ENCODE data around the gene ZNF709. TPM values are rescaled to one million over a fixed set of nuclear protein-coding genes. Genes with fewer than 3 reads are reported as not detected.

Gene ZNF709
- total RNA-seq, 1 experiment from 2014 or later = not detected

GRCh38 chr19:12496480-12496879, 11.9 kb upstream of the ZNF709 start (continued):
- no peak for TF ChIP-seq ZNF274 (IDR thresholded peaks at IDR 0.05; ENCODE audit: low read depth, low read length)

GRCh38 chr19:12495002-12495802, 10.6 kb upstream of the ZNF709 start:
- RAD21 ChIA-PET (ENCODE audit: low non-redundant PET in 1 of 2, low total read pairs in 2 of 2, uncharacterized antibody in 2 of 2, unreplicated experiment in 2 of 2) = no interaction called here

GRCh38 chr19:12494260-12494860, 9.7 kb upstream of the ZNF709 start:
- ChIA-PET RAD21 (ENCODE audit: low non-redundant PET in 1 of 2, low total read pairs in 2 of 2, uncharacterized antibody in 2 of 2, unreplicated experiment in 2 of 2) (no interaction called here), CTCF (no interaction called here), POLR2A (no interaction called here)
- Histone ChIP-seq H3K4me1 (ENCODE audit: control insufficient read depth in 1 of 2, insufficient read depth in 2 of 2, low read length in 2 of 2) (no peaks in the 10 kb centered on the region), H3K4me2 (ENCODE audit: low read length) (no peak overlapping the region), H3K36me3 (ENCODE audit: control insufficient read depth in 1 of 2, insufficient read depth in 2 of 2, low read length in 2 of 2) (no peaks in the 10 kb centered on the region), H3K9me3 (ENCODE audit: control insufficient read depth in 1 of 2, insufficient read depth in 1 of 2, low read depth in 1 of 2, low read length in 2 of 2) (peaks cover 0 to 10% of the 10 kb centered on the region in 2 experiments; a peak in 2 of 4 replicates), H3K79me2 (ENCODE audit: insufficient read depth, low read length) (no peaks in the 10 kb centered on the region), H4K20me1 (ENCODE audit: insufficient read depth) (no peaks in the 10 kb centered on the region), H3K27ac (ENCODE audit: low read depth, low read length) (no peak overlapping the region), H3K4me3 (replicated peaks in 1 of 2; ENCODE audit: low read depth in 1 of 2, low read length in 2 of 2) (no peak overlapping the region), H2AFZ (ENCODE audit: low read depth, low read length, poor library complexity, severe bottlenecking) (no peak overlapping the region), H3K9ac (ENCODE audit: low read length) (no peak overlapping the region), H3K9me2 (ENCODE audit: insufficient read depth) (no peaks in the 10 kb centered on the region), H3K27me3 (ENCODE audit: insufficient read depth, low read length) (no peaks in the 10 kb centered on the region)
- DNase-seq (ENCODE audit: low read depth, low spot score) (no peak), ATAC-seq (no peak)
- intact Hi-C loops (cut with micrococcal nuclease) = no loop called here
- no TSS peak for BruUV-seq (replicated peaks)
- TF ChIP-seq CBX3 (IDR thresholded peaks at IDR 0.05; ENCODE audit: low read depth) (no peak), SP1 (IDR thresholded peaks at IDR 0.05; ENCODE audit: low read depth) (no peak), ZBTB33 (IDR thresholded peaks at IDR 0.05; ENCODE audit: extremely low read depth, insufficient replicate concordance, low read length) (no peak), YY1 (IDR thresholded peaks at IDR 0.05; ENCODE audit: extremely low read depth, insufficient replicate concordance, low read depth, low read length) (no peak), SIN3A (IDR thresholded peaks at IDR 0.05; ENCODE audit: low read depth) (no peak), JUND (IDR thresholded peaks at IDR 0.05) (no peak), EZH2phosphoT487 (IDR thresholded peaks at IDR 0.05; ENCODE audit: borderline replicate concordance) (no peak), EZH2 (IDR thresholded peaks at IDR 0.05) (no peak), CEBPB (IDR thresholded peaks at IDR 0.05; ENCODE audit: low read depth) (no peak), ATF3 (IDR thresholded peaks at IDR 0.05) (no peak), POLR2AphosphoS5 (IDR thresholded peaks at IDR 0.05; ENCODE audit: low read depth, low read length) (no peak), ELF1 (IDR thresholded peaks at IDR 0.05; ENCODE audit: borderline replicate concordance, low read depth) (no peak)

More at GRCh38 chr19:12495002-12495802, 10.6 kb upstream of the ZNF709 start:
- H3K27ac ChIP-seq (ENCODE audit: low read depth, low read length) = no peak overlapping the region
- no peak overlapping the region for H2AFZ ChIP-seq (ENCODE audit: low read depth, low read length, poor library complexity, severe bottlenecking)
- H3K9ac ChIP-seq (ENCODE audit: low read length) = no peak overlapping the region
- no peaks in the 10 kb centered on the region for H4K20me1 ChIP-seq (ENCODE audit: insufficient read depth)
- no peaks in the 10 kb centered on the region for H3K79me2 ChIP-seq (ENCODE audit: insufficient read depth, low read length)
- no peaks in the 10 kb centered on the region for H3K27me3 ChIP-seq (ENCODE audit: insufficient read depth, low read length)
- DNase-seq (ENCODE audit: low read depth, low spot score) = no peak
- H3K4me3 ChIP-seq (replicated peaks in 1 of 2; ENCODE audit: low read depth in 1 of 2, low read length in 2 of 2) = no peak overlapping the region
- intact Hi-C loops (cut with micrococcal nuclease) = no loop called here
- CTCF ChIA-PET = no interaction called here
- POLR2A ChIA-PET = no interaction called here
- H3K4me1 ChIP-seq (ENCODE audit: control insufficient read depth in 1 of 2, insufficient read depth in 2 of 2, low read length in 2 of 2) = no peaks in the 10 kb centered on the region
- no peak for ATAC-seq
- TF ChIP-seq SRF (IDR thresholded peaks at IDR 0.05; ENCODE audit: low read depth) (no peak), CEBPB (IDR thresholded peaks at IDR 0.05; ENCODE audit: low read depth) (no peak), EZH2phosphoT487 (IDR thresholded peaks at IDR 0.05; ENCODE audit: borderline replicate concordance) (no peak), POLR2AphosphoS5 (IDR thresholded peaks at IDR 0.05; ENCODE audit: low read depth, low read length) (no peak)
- H3K9me3 ChIP-seq (ENCODE audit: control insufficient read depth in 1 of 2, insufficient read depth in 1 of 2, low read depth in 1 of 2, low read length in 2 of 2) = peaks cover 0 to 10% of the 10 kb centered on the region in 2 experiments; a peak in 2 of 4 replicates
- H3K4me2 ChIP-seq (ENCODE audit: low read length) = no peak overlapping the region
- no TSS peak for BruUV-seq (replicated peaks)
- no peaks in the 10 kb centered on the region for H3K9me2 ChIP-seq (ENCODE audit: insufficient read depth)
- H3K36me3 ChIP-seq (ENCODE audit: control insufficient read depth in 1 of 2, insufficient read depth in 2 of 2, low read length in 2 of 2) = no peaks in the 10 kb centered on the region
